GM19099 (cell line): ENCODE results near the gene KANK2.
A peak's percentile ranks its signal among the peaks of the same experiment; 100 is the strongest.

Experiments
- POLR2A ChIP-seq: IDR thresholded peaks from 3 replicates; pipeline ENCODE4 v1.6.1; 2011; ENCODE audit warnings: low read depth; ENCODE audit not compliant: insufficient read length; ENCODE audit errors: extremely low read depth

KANK2 gene

DNA sequence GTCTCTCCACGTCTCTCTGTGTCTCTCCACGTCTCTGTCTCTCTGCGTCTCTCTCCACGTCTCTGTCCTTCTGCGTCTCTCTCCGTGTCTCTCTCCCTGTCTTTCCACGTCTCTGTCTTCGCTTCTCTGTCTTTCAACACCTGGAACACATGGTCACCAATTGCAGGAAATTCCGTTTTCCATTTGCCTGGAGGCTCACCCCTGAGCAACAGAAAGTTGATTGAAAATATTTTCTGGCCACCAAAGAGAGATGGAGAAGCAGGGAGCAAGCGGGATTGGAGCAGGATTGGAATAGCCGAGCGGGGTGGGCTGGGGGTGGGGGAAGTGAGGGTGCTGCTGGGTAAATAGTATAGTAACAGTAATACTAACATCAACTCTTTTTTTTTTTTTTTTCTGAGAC lies 1.7 kb downstream of the KANK2 start:
- no peak for TF ChIP-seq POLR2A

DNA sequence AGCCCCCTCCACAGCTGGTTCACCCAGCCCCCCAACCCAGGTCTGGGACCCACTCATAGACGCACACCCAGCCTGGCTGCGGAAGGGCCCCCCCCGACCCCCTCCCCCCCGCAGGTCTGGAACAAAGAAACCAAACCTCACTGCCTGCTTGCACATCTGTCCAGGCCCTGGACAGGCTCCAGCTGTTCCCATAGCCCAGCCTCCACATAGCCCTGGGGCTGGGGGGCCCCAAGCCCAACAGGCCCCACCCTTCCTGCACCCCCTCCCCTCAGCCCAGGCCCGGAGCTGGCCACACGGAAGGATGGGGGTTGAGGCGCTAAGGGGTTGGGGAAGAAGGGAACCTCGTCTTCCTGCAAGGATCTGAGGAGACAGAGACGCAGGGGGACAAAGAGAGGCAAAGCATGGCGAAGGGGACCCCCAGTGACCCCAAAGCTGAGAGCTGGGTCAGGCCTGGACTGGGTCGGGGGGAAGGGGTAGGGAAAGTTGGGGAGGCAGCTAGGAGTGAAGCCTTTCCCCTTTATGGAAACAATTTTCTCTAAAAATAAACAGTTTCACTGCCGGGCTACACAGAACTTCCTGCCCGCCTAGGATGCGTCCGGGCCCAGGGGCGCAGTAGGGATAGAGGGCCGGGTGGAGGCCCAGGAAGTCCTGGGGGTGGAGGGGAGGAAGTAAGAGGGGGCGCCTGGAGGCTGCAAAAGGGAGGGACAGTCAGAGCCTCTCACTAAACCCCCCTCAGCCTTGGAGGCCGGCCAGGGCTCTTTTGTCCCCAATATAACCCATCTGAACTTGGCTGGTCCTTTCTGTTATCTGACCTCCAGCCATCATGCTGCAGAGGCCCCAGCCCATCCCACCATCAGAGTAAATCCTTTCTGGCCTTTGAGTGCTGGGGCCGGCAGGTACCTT lies 2.4 kb downstream of the KANK2 start:
- TF ChIP-seq POLR2A, result peak; percentile 37

DNA sequence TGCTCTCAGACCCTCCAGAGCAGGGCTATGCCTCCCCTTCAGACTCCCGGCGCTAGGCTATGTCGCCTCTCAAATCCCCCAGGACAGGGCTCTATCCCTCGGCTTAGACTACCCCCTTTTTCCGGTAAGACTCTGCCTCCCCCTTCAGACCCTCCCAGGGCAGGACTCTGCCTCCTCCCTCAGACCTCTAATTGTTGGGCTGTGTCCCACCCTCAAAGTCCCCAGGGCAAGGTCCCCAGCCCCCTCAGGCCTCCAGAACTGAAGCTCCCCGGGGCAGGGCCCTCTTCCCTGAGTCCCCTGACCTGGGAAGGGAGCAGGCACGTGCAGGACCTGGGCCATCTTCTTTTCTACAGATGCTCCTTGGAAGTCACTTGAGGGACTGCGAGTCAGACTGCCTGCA lies 3.2 kb downstream of the KANK2 start:
- TF ChIP-seq POLR2A, result no peak

DNA sequence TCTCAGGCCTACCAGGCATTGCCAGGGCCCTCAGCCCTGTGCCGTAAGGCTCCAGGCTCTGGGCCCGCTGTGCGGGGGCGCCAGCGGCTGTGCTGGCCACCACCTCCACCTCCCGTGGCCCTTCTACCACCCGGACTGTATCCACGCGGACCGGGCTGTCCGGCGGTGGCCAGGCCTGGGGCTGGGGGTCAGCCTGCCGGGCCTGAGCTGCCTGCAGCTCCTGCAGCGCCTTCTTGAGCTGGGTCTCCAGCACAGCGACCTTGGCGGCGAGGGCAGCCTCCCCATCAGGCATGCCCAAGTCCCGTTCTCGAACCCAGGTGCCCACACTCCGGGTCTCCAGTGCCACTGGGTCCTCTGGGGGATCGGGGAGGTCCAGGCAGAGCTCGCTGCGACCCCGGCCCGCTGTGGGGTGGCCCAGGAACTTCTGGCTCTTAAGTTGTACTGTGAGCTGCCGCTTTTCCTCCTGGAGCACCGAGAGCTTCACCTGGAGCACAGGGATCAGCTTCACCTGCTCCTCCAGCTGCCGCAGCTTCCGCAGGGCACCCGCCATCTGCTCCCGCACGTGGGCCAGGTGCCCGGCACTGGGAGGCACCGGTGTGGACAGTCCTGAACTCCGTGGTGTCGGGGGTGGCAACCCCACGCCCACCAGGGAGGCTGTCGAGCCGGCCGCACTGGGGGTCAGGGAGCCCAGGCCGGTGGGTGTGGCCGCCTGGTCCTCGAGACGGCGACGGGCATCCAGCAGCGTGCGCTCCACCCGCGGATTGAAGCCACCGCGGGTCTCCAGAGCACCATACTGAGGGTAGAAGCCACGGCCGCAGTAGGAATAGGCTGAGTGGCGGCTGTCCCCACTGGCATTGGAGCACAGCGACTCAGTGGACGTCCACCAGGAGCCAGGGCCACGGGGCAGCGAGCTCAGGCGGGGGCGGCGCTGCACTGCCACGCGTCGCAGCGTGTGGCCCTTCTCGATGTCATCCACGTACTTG lies 4.1 kb downstream of the KANK2 start:
- TF ChIP-seq POLR2A, result no peak

DNA sequence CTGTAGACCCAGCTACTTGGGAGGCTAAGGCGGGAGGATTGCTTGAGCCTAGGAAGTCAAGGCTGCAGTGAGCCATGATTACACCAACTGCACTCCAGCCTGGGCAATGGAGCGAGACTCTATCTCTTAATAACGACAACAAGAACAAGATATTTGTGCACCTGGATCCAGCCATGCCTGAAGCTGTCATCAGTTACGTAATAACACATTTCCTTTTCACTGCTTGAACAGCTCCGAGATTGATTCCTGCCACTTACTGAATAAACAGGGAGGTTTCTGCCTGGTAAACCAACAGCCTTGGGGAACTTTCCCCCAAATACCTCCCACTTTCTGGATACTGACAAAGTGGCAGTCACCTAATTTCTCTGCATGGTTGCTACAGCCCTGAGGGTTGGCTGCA lies 5.4 kb downstream of the KANK2 start:
- no peak for TF ChIP-seq POLR2A

DNA sequence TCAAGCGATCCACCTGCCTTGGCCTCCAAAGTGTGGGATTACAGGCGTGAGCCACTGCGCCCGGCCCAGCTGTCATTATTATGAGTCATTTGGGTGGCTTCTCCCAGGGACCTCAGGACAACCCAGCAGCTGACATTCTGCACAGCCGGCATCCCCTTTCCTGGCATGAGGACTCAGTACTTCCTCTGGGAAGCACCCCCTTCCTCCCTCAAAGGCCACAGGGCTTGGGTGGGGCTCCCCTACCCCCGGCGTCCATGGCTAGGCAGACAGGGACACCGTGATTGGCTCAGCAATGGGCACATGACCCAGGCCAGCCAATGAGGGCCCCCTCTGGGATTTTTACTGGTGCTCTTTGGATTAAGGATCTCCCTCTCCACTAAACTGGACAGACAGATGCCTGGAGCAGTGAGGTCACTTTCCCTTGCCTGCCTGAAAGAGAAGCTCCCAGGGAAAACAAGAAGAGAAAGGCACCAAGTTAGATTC lies 6.0 kb downstream of the KANK2 start:
- TF ChIP-seq POLR2A, result no peak

DNA sequence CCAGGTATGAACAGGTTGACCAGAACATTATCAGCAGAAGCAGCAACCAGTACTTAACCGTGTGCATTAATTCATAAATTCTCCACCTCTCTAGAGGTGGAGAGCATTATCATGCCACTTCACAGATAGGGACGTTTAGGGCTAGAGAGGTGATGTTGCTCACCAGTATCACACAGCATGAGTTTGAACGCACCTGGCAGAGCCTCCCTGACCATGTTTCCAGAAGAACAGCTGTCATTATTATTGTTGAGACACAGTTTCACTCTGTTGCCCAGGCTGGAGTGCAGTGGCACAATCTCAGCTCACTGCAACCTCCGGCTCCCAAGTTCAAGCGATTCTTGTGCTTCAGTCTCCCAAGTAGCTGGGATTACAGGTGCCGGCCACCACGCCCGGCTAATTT lies 6.8 kb downstream of the KANK2 start:
- TF ChIP-seq POLR2A, result no peak

DNA sequence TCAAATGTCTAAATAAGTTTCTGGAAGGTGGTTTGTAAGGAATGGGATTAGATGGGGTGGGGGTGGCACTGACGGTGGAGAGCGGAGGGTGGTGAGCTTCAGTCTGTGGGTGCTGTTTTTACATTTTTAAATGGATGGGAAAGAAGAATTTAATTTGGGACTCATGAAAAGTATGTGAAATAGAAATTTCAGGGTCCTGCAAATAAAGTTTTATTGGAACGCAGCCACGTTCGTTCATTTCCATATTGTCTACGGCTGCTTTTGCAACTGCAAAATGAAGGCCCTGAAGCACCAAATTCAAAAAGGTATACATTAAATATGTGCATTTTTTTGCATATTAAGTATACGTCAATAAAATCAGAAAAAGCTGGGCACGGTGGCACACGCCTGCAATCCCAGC lies 9.9 kb downstream of the KANK2 start:
- TF ChIP-seq POLR2A, result no peak

DNA sequence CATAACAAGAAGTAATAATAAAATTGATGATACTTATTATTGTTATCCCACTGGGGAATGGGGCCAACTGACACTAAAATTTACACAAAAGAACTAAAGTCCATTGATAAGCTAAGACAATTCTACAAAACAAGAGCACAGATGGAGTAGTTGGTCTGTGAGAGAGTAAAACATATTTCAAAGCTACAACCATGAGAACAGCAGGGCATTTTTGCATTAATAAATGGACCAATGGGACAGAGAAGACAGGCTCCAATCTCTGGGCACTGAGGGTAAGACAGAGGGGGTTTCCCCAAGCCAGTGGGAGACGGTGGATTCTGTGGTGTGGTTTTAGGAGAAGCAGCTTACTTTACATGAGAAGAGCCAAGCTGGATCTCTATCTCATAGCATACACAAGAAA lies 14.4 kb downstream of the KANK2 start:
- no peak for TF ChIP-seq POLR2A

DNA sequence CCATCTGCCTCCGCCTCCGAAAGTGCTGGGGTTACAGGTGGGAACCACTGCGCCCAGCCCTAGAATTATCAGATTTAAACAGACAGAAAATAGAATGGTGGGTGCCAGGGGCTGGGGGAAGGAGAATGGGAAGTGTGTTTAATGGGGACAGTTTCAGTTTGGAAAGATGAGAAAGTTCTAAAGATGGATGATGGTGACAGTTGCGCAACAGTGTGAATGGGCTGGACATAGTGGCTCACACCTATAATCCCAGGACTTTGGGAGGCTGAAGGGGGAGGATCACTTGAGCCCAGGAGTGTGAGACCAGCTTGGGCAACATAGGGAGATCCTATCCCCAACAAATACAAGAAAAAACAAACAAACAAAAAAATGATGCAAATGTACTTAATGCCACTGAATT lies 15.9 kb downstream of the KANK2 start:
- TF ChIP-seq POLR2A, result no peak

DNA sequence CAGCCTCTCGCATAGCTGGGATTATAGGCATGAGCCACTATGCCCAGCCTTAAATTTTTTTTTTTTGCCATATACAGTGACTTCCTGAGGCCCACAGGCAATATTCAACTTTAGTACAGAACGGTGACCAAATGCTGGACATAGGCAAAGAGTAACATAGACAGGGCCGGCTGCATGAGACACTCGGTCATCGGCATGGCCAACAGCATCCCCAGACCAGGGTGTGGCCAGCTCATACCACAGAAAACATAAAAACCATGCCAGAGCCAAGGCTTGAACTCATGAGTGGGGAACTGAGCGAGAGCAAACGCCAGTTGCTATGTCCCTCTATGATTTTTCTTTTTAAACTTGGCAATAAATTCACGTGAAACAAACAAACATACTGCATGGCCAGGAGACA lies 17.0 kb downstream of the KANK2 start:
- TF ChIP-seq POLR2A, result no peak

DNA sequence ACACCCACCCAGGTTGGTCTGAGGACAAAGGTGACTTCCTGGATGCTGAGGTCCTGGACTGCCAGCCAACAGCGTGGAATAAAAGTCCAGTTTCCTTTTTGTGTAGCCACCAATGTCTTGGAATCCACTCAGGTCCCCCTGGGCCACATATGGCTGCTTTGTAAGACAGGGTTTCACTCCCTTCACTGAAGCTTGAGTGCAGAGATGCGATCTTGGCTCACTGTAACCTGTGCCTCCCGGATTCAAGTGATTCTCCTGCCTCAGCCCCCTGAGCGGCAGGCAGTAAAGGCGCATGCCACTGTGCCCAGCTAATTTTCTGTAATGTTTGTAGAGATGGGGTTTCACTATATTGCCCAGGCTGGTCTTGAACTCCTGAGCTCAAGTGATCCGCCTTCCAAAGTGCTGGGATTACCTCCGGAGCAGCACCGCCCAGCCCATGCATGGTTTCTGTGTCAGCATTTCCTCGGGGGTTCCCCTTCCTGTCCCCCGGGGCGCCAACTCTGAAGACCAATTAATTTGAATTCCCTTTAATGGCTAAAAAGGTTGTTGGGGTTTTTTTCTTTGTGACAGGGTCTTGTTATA lies 17.5 kb downstream of the KANK2 start:
- peak; percentile 44 for TF ChIP-seq POLR2A

DNA sequence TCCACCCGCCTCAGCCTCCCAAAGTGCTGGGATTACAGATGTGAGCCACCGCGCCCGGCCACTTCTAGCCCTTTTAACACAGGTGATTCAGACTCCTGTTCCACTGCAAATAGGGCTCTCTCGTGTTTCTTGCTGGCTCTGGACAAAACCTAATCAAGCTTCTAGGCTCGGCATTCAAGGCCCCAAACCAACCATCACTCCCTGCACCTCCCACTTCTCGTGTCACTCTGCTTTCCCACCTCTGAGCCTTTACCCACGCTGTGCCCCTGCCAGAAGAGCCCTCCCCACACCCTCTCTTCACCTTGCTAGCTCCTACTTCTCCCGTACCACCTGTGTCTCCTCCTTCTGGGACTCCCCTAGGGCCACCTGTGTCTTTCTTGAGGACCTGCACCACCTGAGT lies 19.8 kb downstream of the KANK2 start:
- TF ChIP-seq POLR2A, result no peak

DNA sequence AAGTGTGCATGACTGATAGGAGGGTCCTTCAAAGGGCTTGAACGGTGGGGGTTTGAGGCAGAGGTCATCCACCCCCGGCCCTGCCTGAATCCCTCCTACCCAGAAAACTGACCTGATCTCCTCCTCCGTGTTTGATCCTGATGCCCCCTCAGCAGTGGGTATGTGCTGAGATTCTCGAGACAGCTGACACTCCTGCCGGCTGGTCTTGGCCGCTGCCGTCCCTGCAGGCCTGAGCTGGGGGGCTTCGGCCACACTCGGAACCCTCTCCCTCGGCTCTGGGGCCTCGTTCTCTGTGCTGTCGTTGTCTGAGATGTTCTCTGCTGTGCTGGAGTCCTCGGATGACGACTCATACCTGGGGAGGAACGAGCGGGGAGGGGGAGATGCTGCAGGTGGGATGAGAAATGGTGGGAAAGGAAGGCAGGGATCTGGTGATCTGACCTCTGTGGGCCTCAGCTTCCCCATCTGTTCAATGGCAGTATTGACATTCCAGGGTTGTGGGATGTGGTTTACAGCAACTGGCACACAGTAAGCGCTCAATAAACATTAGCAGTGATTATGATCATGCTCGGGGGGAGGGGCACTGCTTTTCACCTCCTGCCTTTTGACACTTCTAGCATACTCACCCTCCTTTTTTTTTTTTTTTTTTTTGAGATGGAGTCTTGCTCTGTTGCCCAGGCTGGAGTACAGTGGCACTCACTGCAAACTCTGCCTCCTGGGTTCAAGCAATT lies 20.7 kb downstream of the KANK2 start:
- no peak for TF ChIP-seq POLR2A
